ENCODE measurements around the gene PRKCB.
"Not testable (repeated sequence)": the region's sequence is repeated elsewhere in the genome, so short reads cannot be mapped to it uniquely, and the experiment has no call there.

The PRKCB gene

DNA sequence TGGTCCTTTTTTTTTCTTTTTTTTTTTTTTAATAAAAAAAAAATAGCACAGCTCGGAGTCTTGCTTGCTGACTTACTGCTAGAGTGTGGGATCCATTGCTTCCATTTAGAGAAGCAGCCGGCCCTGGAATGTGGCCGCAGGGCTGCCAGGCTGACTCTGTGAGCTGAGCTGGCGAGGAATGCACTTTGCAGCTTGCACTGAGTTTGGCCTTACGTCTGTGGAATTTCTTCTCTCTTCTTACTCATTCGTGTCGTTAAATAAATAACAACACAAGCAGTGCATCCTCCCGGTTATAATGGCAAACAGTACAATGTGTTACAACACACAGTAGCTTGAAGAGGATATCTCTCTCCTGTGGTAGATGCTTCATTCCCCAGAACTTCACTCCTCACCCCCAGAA lies 69.2 kb downstream of the PRKCB start:
- DNase-seq: no peak

DNA sequence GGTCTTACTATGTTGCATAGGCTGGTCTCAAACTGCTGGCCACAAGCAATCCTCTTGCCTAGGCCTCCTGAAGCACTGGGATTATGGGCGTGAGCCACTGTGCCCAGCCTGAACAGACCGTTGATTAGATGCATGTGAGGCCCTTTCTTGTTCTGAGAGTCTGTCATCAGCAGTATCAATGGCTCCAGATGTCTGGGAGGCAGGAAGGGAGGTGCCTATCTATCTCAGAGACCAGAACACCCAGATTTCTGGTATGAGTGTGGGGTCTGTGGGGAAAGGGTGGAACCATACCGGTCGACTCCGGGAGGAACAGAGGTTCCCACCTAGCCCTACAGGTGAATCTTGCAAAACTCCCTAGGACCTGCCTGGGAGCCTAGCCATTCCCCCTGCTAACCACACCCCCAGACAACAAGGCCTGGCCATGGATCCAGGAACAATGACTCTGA lies 71.7 kb downstream of the PRKCB start:
- DNase-seq: no peak

DNA sequence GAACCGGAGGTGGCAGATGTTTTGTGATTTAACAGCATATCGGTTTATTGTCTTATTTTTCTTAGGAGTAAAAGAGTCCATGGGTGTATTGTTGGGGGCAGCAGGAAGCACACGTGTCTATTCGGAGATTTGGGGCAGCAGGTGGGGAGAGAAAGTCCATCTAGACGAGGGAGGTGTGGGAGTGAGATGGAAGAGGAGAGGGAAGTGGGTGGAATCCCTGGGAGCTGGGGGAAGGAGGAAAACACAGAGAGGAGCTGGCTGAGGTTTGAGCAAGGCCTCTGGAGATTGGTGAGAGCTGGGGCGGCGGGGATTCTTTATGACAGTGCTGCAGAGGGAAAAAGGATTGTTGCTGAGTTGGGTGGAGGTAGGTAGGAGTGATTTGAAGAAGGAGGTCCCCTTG lies 72.1 kb downstream of the PRKCB start:
- no peak for DNase-seq

DNA sequence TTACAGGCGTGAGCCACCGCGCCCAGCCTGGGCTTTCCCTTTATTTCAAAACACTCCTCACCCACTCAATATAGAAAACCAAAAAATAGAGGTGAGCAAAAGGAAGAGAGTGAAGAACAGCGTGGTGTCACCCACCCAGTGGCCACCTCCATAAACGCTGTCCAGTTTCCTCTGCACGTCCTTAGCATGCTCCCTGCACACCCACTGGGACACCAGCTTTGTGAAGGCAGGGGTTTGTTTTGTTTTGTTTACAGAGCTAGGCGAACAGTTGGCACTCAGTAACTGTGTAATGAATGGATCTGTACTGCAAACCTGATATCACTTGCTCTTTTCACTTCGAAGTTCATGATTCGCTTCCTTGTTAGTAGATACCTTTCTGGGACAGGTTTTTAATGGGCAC lies 73.0 kb downstream of the PRKCB start:
- no peak for DNase-seq

DNA sequence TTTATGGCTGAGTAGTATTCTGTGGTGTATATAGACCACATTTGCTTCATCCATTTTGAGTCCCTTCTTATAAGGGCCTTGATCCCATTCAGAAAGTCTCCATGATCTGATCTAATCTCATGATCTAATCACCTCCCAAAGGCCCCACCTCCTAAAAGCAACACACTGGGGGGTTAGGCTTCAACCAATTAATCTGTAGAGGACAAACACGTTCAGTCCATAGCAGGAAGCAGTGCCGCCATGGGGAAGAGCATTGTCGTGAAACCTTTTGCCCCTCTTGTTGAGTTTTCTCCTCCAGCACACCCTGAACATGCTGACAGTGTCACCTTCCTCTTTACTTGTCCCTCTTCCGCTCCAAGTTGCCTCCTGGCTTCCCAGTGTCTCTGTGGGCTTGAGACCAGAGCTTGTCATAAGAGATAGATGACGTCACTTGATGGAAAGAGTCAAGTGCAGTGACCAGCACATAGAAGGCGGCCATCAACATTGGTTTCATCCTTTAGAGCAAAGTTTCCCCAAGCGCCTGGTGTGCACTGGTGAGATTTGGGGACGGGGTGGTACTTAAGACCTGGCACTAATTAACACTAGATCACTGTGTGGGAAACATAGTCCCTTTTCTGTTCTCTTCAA lies 74.1 kb downstream of the PRKCB start:
- no peak for DNase-seq

DNA sequence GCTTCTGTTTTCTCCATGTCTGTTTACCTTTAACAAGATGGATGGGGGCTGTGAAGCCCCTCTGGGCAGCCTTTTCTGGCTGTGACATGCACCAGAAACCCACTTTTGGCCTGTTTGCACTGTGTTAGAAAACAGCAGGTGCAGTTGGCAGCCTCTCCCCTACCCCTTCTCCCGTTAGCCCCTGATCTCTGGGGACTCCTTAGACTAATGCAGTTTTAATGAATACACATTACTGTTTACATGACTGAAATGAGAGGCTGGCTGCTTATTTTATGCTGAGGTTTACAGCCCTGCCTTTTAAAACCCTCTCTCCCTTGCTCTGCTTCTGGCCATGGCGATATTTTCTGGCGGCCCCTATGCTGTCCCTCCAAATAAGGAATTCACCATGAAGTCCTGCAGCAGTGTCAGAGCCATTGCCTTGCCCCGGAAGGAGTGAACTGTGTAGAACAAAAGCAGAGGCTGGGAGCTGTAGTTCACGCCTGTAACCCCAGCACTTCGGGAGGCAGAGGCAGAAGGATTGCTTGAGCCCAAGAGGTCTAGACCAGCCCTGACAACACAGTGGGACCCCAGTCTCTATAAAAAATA lies 79.3 kb downstream of the PRKCB start:
- no peak for DNase-seq

DNA sequence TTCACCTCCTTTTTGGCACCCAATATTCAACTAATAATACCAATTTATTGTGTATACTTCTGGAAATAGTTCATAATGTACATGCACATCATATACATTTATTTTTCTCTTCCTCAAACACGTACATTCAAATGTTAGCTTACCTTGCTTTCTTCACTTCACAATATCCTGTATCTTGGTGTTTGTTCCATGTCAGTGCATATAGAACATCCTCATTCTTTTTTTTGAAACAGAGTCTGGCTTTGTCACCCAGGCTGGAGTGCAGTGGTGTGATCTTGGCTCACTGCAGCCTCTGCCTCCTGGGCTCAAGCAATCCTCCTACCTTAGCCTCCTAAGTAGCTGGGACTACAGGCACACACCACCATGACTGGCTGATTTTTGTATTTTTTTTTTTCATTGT lies 80.8 kb downstream of the PRKCB start:
- DNase-seq: not testable (repeated sequence)

DNA sequence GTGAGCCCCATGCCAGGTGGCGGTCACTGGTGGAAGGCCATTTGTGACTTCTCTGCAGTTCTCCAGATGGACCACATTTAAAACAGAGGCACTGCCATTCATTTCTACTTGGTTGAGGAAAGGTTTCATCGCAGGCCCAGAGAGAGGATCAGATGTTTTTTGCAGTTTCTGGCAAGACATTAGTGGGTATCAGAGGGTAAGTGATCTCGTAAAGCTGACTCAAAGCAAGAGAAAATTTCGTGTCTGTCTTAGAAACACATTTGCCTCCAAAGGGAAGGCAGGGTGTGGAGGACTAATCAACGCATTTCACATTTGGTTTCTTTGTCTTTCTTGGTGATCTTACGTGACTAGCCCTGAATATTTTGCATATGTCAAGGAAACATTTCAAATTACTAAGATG lies 81.8 kb downstream of the PRKCB start:
- DNase-seq: no peak

DNA sequence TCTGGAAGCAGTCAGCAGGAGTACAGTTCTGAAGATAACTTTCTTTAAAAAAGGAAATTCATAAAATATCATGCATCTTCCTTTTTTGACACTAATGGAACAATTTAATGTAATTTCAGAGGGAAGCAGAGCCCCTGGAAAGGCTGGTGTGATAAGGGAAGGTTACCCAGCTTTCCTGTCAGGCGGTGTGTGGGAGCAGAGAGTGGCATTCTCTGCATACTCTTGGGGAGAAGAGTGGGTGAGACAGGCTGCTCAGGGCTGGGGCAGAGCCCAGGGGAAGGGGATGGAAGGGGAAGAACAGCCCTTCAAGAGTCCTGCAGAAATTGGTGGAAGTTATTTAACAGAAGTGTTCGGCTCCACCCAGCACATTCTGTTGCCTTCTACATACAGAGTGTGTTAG lies 84.7 kb downstream of the PRKCB start:
- no peak for DNase-seq

DNA sequence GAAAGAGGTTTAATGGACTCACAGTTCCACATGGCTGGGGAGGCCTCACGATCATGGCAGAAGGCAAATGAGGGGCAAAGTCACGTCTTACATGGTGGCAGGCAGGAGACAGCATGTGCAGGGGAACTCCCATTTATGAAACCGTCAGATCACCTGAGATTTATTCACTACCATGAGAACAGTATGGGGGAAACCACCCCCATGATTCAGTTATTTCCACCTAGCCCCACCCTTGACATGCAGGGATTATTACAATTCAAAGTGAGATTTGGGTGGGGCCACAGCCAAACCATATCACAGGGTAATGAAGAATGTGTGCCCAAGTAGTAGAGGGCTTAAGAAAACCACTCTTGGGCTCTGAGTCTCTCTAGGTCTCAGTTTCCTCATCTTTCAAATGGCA lies 85.1 kb downstream of the PRKCB start:
- no peak for DNase-seq

DNA sequence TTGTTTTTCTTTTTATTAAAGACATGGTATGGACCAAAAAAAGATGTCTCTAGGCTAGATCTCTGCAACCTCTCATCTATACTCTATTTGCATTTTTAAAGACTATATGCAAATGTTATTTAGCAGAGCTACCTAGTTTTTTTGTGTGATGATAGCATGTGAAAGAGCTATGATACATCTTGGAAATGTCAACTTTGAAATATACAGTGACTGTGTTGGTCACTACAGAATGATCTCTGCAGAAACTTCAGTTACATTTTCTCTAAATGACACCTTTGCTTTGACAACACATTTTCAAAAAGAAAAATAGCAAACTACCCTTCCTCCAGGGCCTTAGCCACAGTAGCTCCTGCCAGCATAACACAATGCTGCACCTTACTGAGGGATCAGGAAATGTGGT lies 86.6 kb downstream of the PRKCB start:
- DNase-seq: no peak

DNA sequence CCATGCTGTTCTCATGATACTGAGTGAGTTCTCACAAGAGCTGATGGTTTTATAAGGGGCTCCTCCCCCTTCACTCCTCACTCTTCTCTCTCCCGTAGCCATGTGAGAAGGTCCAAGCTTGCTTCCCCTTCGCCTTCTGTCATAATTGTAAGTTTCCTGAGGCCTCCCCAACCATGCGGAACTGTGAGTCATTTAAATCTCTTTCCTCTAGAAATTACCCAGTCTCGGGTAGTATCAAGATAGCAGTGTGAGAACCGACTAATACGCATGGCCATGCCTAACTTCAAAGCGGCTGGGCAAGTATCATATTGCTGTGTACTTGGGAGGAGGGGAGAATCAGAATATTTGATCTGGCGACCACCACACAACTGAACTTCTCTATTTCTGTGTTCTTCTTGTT lies 88.3 kb downstream of the PRKCB start:
- DNase-seq: no peak

DNA sequence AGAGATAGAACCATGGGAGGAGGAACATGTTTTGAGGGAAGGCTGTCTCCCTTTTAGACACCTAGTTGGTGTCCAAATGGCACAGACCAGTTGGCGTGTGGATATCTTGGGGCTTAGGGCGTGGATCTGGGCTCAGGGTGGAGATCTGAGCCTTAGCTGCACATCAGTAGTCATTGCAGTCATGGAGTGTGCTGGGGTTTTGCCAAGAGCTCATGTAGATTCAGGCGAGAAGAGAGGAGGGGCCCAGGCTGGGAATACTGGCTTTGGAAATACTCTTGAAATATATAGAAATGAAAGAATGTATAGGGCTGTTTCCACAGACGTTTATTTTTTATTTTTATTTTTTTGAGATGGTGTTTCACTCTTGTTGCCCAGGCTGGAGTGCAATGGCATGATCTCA lies 92.0 kb downstream of the PRKCB start:
- DNase-seq: no peak

DNA sequence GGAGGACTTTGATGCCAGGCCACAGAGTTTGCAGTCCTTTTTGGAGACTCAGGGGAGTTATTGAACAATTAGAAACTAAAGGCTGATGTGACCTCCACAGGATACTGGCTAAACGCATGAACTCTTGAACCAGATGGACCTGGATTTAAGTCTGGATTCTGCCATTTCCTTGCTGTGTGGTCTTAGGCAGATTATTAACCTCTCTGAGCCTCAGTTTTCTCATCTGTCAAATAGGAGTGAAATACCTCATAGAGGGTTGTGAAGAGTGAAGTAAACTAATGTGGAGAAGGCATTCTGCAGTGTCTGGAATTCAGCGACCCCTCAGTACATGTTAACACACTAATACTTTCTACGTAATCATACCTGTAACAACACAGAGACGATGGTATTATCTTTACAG lies 93.5 kb downstream of the PRKCB start:
- no peak for DNase-seq

DNA sequence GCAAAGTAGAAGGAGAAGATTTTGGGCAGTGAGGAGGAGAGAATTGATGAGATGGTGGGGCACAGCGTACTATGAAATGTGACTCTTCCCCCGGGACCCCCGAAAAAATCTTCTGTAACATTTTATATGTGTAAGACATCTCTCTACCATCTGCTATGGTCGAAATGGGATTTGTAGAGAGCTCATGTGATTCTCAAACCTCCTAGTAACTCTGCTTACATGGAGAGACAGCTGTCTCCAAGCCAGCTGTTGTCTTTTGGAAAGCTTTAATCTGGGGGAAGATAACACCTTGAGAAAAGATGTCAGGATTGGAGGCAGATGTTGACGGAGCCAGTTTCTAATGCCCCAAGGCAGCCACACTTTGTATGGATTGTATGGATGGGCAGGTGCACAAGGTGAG lies 94.1 kb downstream of the PRKCB start:
- no peak for DNase-seq

DNA sequence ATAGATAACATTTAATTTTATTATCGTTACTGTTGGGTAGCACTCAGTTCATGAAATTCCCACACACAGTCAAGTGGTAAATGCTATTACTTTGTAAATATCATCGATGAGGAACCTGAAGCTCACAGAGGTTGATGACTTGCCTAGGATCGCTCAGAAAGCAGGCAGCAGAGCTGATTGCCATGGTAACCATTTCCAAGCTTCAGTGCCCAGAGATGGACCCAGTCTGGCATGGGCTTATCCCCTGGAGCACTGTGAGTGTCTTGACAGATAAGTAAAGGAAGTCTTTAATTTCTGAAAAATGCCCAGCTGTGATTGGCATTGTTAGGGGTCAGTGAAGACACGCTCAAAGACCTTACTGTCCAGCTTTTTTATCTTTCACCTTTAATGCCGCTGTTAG lies 95.0 kb downstream of the PRKCB start:
- DNase-seq: no peak

DNA sequence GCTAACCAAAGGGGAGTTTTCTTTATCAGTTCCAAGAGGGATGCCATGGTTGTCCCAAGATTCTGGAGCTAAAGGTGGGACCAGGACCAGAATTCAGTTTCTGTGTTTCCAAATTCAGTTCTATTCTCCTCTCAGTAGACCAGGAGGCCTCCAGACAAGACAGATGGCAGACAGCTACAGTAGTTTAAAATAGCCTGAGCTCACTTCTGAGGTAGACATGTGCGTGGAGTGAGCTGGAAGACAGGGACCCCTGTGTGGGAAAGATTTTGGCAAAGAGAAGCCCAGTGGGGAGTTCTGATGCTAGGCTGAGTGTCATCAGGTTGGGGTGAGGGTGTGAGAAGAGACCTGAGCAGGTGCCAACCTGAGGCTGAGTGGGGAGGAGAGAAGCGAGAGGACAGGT lies 95.4 kb downstream of the PRKCB start:
- no peak for DNase-seq

DNA sequence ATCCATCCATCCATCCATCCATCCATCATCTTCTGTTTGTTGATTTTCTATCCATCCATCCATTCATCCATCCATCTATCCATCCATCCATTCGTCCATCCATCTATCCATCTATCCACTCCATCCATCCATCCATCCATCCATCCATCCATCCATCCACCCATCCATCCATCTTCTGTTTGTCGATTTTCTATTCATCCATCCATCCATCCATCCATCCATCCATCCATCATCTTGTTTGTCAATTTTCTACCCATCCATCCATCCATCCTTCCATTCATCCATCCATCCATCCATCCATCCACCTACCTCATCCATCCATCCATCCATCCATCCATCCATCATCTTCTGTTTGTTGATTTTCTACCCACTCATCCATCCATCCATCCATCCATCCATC lies 97.9 kb downstream of the PRKCB start:
- not testable (repeated sequence) for DNase-seq

DNA sequence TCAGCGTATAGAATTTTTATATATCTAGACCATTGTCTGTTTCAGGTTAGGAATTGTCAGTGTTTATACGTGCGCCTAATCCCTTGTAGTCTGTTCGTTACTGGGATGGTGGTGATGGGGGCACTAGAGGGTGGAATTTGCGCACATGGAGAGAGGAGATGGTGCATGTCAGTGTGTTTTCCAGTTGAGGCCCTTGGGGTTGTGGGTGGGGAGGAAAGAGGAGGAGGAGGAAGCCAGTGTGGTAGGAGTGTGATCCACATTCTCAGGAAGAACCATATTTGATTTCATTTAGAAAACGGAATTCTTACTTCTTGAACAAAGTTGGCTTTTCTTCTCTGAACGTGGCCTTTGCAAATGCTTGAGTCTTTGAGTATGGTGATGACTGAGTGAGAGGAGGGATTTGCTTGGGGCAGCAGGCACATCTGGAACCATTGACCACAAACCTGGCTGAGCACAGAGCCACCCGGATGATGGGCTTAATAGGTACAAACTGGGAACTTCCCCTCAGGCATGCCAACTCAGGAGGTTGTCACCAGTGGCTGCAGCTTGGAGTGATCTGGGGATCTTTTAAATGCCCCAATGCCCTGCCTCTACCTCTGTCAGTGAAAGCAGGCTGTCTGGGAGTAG lies 98.9 kb downstream of the PRKCB start:
- no peak for DNase-seq

DNA sequence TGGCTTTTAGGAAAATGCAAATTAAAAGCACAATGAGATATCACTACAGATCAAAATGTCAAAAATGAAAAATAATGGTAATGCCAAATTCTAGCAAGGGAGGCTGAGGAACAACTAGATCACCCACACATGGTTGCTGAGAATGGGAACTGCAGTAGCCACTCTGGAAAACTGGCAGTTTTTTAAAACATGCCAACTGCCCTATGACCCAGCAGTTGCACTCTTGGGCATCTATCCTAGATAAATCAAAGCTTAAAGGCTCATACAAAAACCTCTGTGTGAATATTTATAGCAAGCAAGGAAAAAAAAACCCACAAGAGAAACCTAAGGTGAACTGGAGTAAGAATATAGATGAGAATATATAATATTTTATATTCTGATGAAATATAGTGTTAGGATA lies 104.3 kb downstream of the PRKCB start:
- no peak for DNase-seq

DNA sequence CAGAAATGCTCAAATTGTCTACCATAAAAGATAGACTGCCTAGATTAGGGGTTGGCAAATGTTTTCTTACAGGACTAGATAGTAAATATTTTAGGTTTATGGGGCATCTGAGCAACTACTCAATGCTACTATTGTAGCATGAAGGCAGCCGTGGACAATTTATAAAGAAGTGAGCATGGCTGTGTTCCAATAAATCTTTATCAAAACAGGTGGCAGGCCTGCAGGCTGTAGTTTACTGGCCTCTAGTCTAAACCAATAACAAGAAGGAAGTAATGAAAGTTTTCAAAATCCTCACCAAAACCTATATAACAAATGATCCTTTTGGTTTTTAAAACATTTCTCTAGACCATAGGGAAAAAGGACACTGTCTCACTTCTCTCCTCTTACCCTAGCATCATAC lies 105.2 kb downstream of the PRKCB start:
- DNase-seq: no peak

DNA sequence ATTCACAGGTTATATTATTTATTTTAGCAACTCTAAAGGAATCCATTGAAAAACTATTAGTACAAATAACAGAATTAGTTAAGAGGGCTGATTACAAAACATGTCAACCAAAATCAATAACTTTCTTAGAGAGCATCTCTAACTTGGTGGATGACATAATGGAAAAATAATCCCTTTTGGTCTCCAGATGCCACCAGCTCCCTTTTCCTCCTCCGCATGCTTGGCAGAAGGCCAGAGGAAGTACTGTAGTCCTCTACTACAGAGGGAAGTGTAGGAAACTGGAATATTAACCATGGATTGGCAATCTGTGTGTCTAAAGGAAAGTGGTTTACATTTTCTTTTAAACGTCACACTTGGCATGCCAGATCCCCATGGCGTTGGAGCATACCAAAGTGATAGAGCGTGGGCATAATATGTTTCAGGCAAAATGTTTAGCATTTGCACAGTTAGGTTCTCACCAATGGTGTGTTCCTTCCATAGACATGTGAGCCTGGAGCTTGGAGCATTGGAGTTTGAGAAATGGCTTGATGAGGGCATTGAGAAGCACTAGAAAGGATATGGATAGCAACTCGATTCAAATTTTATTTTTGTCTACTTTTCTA lies 106.3 kb downstream of the PRKCB start:
- DNase-seq: no peak

DNA sequence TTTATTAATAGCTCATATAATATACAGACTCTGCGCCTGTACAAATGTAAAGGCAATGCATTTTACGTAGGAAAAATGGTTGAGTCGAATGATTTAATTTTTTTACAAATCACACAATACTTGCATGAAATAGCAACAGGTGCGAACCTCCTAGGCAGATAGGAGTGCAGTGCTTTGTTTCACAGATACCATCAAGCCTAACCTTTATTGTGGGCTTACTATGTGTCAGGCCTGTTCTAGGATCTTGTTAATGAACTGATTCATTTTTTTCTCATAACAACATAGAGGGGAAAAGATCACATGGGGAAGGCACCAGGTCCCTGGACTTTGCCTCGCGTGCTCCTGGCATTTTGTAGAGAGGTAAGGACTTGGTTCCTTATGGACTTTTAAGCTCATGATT lies 107.8 kb downstream of the PRKCB start:
- no peak for DNase-seq

DNA sequence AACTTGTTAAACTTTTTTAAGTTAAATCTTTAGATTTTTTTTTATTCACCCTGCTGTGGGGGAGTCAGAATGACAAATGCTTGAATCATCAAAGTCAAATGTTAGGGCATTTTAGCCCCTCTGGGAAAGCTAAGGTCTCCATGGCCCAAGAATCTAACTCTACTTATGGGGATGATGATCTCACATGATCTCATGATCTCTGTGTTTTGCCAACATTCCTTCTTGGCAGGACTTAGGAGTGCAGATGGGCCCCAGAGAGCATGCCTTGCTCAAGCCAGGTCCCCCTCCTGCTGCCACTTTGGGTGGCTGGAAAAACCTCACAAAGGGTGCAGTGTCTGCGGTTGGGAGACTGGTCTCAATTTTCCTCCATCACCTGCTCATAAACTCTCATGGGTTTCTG lies 108.6 kb downstream of the PRKCB start:
- no peak for DNase-seq

DNA sequence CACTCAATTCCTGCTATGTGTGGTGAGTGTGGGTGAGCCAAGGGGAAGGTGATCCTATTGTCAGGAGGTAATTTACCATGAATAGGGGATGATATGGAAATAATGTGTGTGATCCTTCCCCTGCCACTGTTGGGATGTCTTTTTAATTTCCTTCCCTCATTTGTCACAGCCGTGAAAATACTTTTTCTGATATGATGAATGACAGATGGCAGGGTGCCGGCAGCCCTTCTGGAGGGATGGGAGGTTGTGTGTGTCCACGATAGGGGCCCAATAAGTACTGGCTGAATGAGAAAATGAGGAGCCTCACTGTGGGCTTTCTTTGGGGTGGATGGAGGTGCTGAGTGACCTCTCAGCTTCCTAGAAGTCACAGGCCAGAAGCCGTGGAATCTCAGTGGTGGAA lies 109.5 kb downstream of the PRKCB start:
- no peak for DNase-seq
